Ovary (tissue), 9 donors: ENCODE data around the gene SERPINA1. TPM values are rescaled to one million over a fixed set of nuclear protein-coding genes. Genes with fewer than 3 reads are reported as not detected.
"Not testable (repeated sequence)": the region's sequence is repeated elsewhere in the genome, so short reads cannot be mapped to it uniquely, and the experiment has no call there.

Experiments used
- DNase-seq, 5 donors: peaks; one replicate each; pipeline ENCODE4 v3.0.0-alpha.2; 2019 to 2020
- H3K27ac ChIP-seq, 2 donors: fragments of 200-600 bp; one replicate each; pipeline versions ENCODE4 v1.5.1 to v1.8.0; 2019 to 2022
- H3K27me3 ChIP-seq: fragments of 200-600 bp; one replicate; pipeline ENCODE4 v1.8.0; 2022
- H3K36me3 ChIP-seq: fragments of 200-600 bp; sonication (generic); one replicate; pipeline ENCODE4 v1.5.1; 2019
- H3K4me1 ChIP-seq: one replicate; pipeline ENCODE4 v1.8.1; 2013; ENCODE audit warnings: mild to moderate bottlenecking, moderate library complexity; ENCODE audit not compliant: insufficient read depth
- H3K4me3 ChIP-seq: fragments of 200-600 bp; sonication (generic); one replicate; pipeline ENCODE4 v1.5.1; 2017
- H3K9me3 ChIP-seq, 2 donors: fragments of 200-600 bp in 1 of 2; sonication (generic) in 1 of 2; one replicate each; pipeline versions ENCODE4 v1.5.1 to v1.8.1; 2013 to 2019; ENCODE audit warnings: mild to moderate bottlenecking in 1 of 2, moderate library complexity in 1 of 2
- CTCF ChIP-seq, 3 donors: fragments of 450-650 bp in 2 of 3; fragments of 200-600 bp in 1 of 3; IDR thresholded peaks; one replicate each; pipeline versions ENCODE4 v1.5.1 to v1.8.0; 2016 to 2022; ENCODE audit warnings: antibody characterized with exemption in 3 of 3, mild to moderate bottlenecking in 1 of 3
- EP300 ChIP-seq: sonication (generic); formaldehyde crosslinking; IDR thresholded peaks from one replicate; pipeline ENCODE4 v1.6.1; 2017; ENCODE audit warnings: antibody characterized with exemption
- POLR2A ChIP-seq: fragments of 450-650 bp; IDR thresholded peaks from one replicate; pipeline ENCODE4 v1.6.1; 2017; ENCODE audit warnings: antibody characterized with exemption, mild to moderate bottlenecking, moderate library complexity
- WGBS, 3 donors: extraction: QIAGEN DNeasy Blood & Tissue Kit in 1 of 3; methylation state at CpG; one replicate each; pipeline versions ENCODE4 v1.1.5 to v1.1.7; 2013 to 2017; 5-methylcytosine and 5-hydroxymethylcytosine counted together
- intact Hi-C, 4 donors: fragments of 100-400 bp; cut with DNase I; formaldehyde crosslinking; loops; one replicate each; pipeline versions ENCODE4 v1.11.0 to v1.15.1; 2022 to 2023
- polyA plus RNA-seq, 2 donors: library from polyadenylated mRNA; stranded (reverse); fragments of 200-250 nt in 1 of 2; fragments of 350-450 nt in 1 of 2; fragmentation: Illumina TruSeq in 1 of 2; extraction: RNeasy Lipid Tissue Mini Kit (QIAGEN cat#74804) in 1 of 2; gene quantifications; one replicate each; pipeline ENCODE4 v1.2.3, GENCODE V29; 2013 to 2014
- total RNA-seq, 7 donors: library from RNA; depleted of rRNA in 2 of 7; stranded (reverse); fragments of >200 nt in 2 of 7; fragmentation: NEBNext Ultra II Directional in 3 of 7; extraction: Animal tissue kit (Norgen Biotek cat#: 25700) in 3 of 7; gene quantifications; one replicate each; pipeline versions ENCODE4 v1.1.0 to v1.2.4, GENCODE V29; 2016 to 2023
- donor health status: DM: no; HTN: no; CAD: no; lungs with moderate emphysema.
- donor health status: DM: no; HTN: no; CAD: no.
- donor health status: Bipolar disorder and iron deficiency.
- donor health status: DM: yes; HTN: yes; CAD: no.
- donor health status: DM: no; HTN: no; CAD: no.
- donor health status: DM: yes; HTN: yes; CAD: no.

The SERPINA1 gene
- total and polyA plus RNA-seq, 9 donors, result 1.2 to 25.7 (median 9.9) TPM

GRCh38 chr14:94356379-94357056 lies 31.9 kb downstream of the SERPINA1 start:
- no peaks in the 10 kb centered on the region for H3K27me3 ChIP-seq
- no peak for DNase-seq
- TF ChIP-seq EP300 (no peak), POLR2A (no peak), CTCF (IDR thresholded peaks at IDR 0.05) (no peak)
- no peak overlapping the region for H3K4me3 ChIP-seq
- H3K36me3 ChIP-seq, result no peaks in the 10 kb centered on the region
- WGBS, 3 donors, result 77 to 83% (median 79%) methylated on average over 5 of the region's 5 CpGs
- no peaks in the 10 kb centered on the region for H3K9me3 ChIP-seq
- intact Hi-C loops, result no loop called here
- no peaks in the 10 kb centered on the region for H3K4me1 ChIP-seq
- H3K27ac ChIP-seq, result no peak overlapping the region

GRCh38 chr14:94355191-94355794 lies 33.1 kb downstream of the SERPINA1 start:
- Histone ChIP-seq H3K4me3 (no peak overlapping the region), H3K27ac (no peak overlapping the region), H3K9me3 (no peaks in the 10 kb centered on the region), H3K27me3 (no peaks in the 10 kb centered on the region), H3K4me1 (no peaks in the 10 kb centered on the region), H3K36me3 (no peaks in the 10 kb centered on the region)
- 12 to 22% (median 15%) methylated on average over 15 of the region's 15 CpGs for WGBS, 3 donors
- intact Hi-C loops, result no loop called here
- TF ChIP-seq POLR2A (no peak), CTCF (IDR thresholded peaks at IDR 0.05) (no peak), EP300 (no peak)
- peak in 4 of 5 donors; percentile 19 to 55 (median 33) for DNase-seq

GRCh38 chr14:94354638-94355185 lies 33.7 kb downstream of the SERPINA1 start:
- Histone ChIP-seq H3K27me3 (no peaks in the 10 kb centered on the region), H3K4me1 (no peaks in the 10 kb centered on the region), H3K27ac (no peak overlapping the region), H3K9me3 (no peaks in the 10 kb centered on the region), H3K4me3 (no peak overlapping the region), H3K36me3 (no peaks in the 10 kb centered on the region)
- TF ChIP-seq CTCF (IDR thresholded peaks at IDR 0.05) (no peak), POLR2A (no peak), EP300 (no peak)
- WGBS, 3 donors, result 93 to 97% (median 94%) methylated on average over 3 of the region's 3 CpGs
- intact Hi-C loops, result no loop called here
- no peak for DNase-seq

GRCh38 chr14:94354190-94354589 lies 34.2 kb downstream of the SERPINA1 start:
- H3K27ac ChIP-seq, DNase-seq, H3K27me3 ChIP-seq, H3K4me1 ChIP-seq, H3K36me3 ChIP-seq, H3K9me3 ChIP-seq, intact Hi-C loops, H3K4me3 ChIP-seq: not testable (repeated sequence)
- 88 to 91% (median 90%) methylated on average over 8 of the region's 8 CpGs for WGBS, 3 donors

GRCh38 chr14:94349276-94349675 lies 39.1 kb downstream of the SERPINA1 start:
- DNase-seq, result no peak
- H3K36me3 ChIP-seq, result no peaks in the 10 kb centered on the region
- no peaks in the 10 kb centered on the region for H3K9me3 ChIP-seq
- WGBS, 3 donors, result 76 to 78% (median 77%) methylated on average over 7 of the region's 7 CpGs
- H3K27ac ChIP-seq, result no peak overlapping the region
- H3K4me1 ChIP-seq, result no peaks in the 10 kb centered on the region
- TF ChIP-seq POLR2A (no peak), EP300 (no peak), CTCF (IDR thresholded peaks at IDR 0.05) (no peak)
- H3K4me3 ChIP-seq, result no peak overlapping the region
- no peaks in the 10 kb centered on the region for H3K27me3 ChIP-seq
- intact Hi-C loops, result no loop called here
